Neural cell (in vitro differentiated cells): ENCODE results near the gene TOGARAM1. TPM values are rescaled to one million over a fixed set of nuclear protein-coding genes. Genes with fewer than 3 reads are reported as not detected.

ENCODE experiments used
- H2AFZ ChIP-seq: fragments of 200-600, 300-800 bp; sonication (generic), shearing (Covaris generic); 2 replicates; pipeline ENCODE4 v1.6.0; 2014; ENCODE audit warnings: low read depth, mild to moderate bottlenecking, antibody characterized with exemption, low read length, moderate library complexity
- H3F3A ChIP-seq: fragments of 200-600 bp; shearing (Covaris generic); 2 replicates; pipeline ENCODE4 v1.6.1; 2016; ENCODE audit warnings: mild to moderate bottlenecking, moderate library complexity, mixed read lengths, antibody characterized with exemption, low read length; ENCODE audit not compliant: insufficient read depth, poor library complexity, severe bottlenecking
- H3K27ac ChIP-seq: fragments of 200-600, 300-800 bp; sonication (generic), shearing (Covaris generic); 2 replicates; pipeline ENCODE4 v1.5.1; 2014; ENCODE audit warnings: mild to moderate bottlenecking, low read length, moderate library complexity
- H3K27me3 ChIP-seq: fragments of 300-800, 200-600 bp; sonication (generic), shearing (Covaris generic); 2 replicates; pipeline ENCODE4 v1.6.0; 2014; ENCODE audit warnings: mild to moderate bottlenecking, low read depth, low read length, moderate library complexity; ENCODE audit not compliant: insufficient read depth
- H3K36me3 ChIP-seq: fragments of 300-800, 200-600 bp; sonication (generic), shearing (Covaris generic); 2 replicates; pipeline ENCODE4 v1.5.1; 2014; ENCODE audit warnings: mild to moderate bottlenecking, antibody characterized with exemption, low read length, moderate library complexity; ENCODE audit not compliant: insufficient read depth
- H3K4me2 ChIP-seq: fragments of 300-800, 200-600 bp; sonication (generic), shearing (Covaris generic); 2 replicates; pipeline ENCODE4 v1.6.0; 2014; ENCODE audit warnings: mild to moderate bottlenecking, low read length
- H3K4me3 ChIP-seq: fragments of 300-800, 200-600 bp; sonication (generic), shearing (Covaris generic); 2 replicates; pipeline ENCODE4 v1.5.1; 2014; ENCODE audit warnings: mild to moderate bottlenecking, low read length, moderate library complexity
- H3K79me2 ChIP-seq: fragments of 200-600 bp; shearing (Covaris generic); replicated peaks from 2 replicates; pipeline ENCODE4 v1.6.0; 2014; ENCODE audit warnings: mild to moderate bottlenecking, low read length, moderate library complexity; ENCODE audit not compliant: insufficient read depth
- H3K9ac ChIP-seq: fragments of 300-800, 200-600 bp; sonication (generic), shearing (Covaris generic); 2 replicates; pipeline ENCODE4 v1.6.1; 2016; ENCODE audit warnings: mild to moderate bottlenecking, low read length, mixed read lengths
- H3K9me2 ChIP-seq: fragments of 200-600 bp; shearing (Covaris generic); 2 replicates; pipeline ENCODE4 v1.6.1; 2016; ENCODE audit warnings: mild to moderate bottlenecking, low read length, mixed read lengths; ENCODE audit not compliant: insufficient read depth
- H3K9me3 ChIP-seq: fragments of 200-600, 300-800 bp; sonication (generic), shearing (Covaris generic); 2 replicates; pipeline ENCODE4 v1.6.1; 2016; ENCODE audit warnings: mild to moderate bottlenecking, mixed run types, low read length, moderate library complexity, mixed read lengths
- H4K20me1 ChIP-seq: fragments of 200-600 bp; shearing (Covaris generic); 2 replicates; pipeline ENCODE4 v1.6.1; 2016; ENCODE audit warnings: mild to moderate bottlenecking, mixed run types; ENCODE audit not compliant: insufficient read depth
- EP300 ChIP-seq: fragments of 450-650 bp; conservative IDR thresholded peaks from 2 replicates; pipeline ENCODE4 v1.6.1; 2014; ENCODE audit warnings: antibody characterized with exemption, mild to moderate bottlenecking, moderate library complexity; ENCODE audit not compliant: poor library complexity, severe bottlenecking
- EZH2 ChIP-seq: fragments of 200-600, 300-800 bp; shearing (Covaris generic), sonication (generic); IDR thresholded peaks from 2 replicates; pipeline ENCODE4 v1.6.1; 2014; ENCODE audit warnings: antibody characterized with exemption, low read length, borderline replicate concordance, mild to moderate bottlenecking; ENCODE audit not compliant: insufficient read depth, poor library complexity, severe bottlenecking
- MXI1 ChIP-seq: fragments of 450-650 bp; conservative IDR thresholded peaks from 2 replicates; pipeline ENCODE4 v1.6.1; 2014; ENCODE audit warnings: antibody characterized with exemption, mild to moderate bottlenecking; ENCODE audit not compliant: poor library complexity, severe bottlenecking
- POLR2AphosphoS5 ChIP-seq: IDR thresholded peaks from 2 replicates; pipeline ENCODE4 v1.6.1; 2012
- RAD21 ChIP-seq: fragments of 450-650 bp; conservative IDR thresholded peaks from 2 replicates; pipeline ENCODE4 v1.6.1; 2014; ENCODE audit warnings: antibody characterized with exemption, mild to moderate bottlenecking, moderate library complexity
- SMC3 ChIP-seq: fragments of 450-650 bp; conservative IDR thresholded peaks from 2 replicates; pipeline ENCODE4 v1.6.1; 2014; ENCODE audit warnings: antibody characterized with exemption, mild to moderate bottlenecking, moderate library complexity; ENCODE audit not compliant: poor library complexity
- TAF1 ChIP-seq: IDR thresholded peaks from 2 replicates; pipeline ENCODE4 v1.6.1; 2012; ENCODE audit warnings: low read depth
- polyA plus RNA-seq: library from polyadenylated mRNA; depleted of rRNA; stranded (reverse); fragments of >200 nt; gene quantifications from 2 replicates; pipeline ENCODE4 v1.2.3, GENCODE V29; 2014
- TF ChIP-seq, protein P1 (sequence below): fragments of 450-650 bp; IDR thresholded peaks from 2 replicates; pipeline ENCODE4 v1.5.1; 2014; ENCODE audit warnings: antibody characterized with exemption, mild to moderate bottlenecking, moderate library complexity; ENCODE audit not compliant: poor library complexity, severe bottlenecking
- TF ChIP-seq, protein P2 (sequence below): IDR thresholded peaks from 2 replicates; pipeline ENCODE4 v1.6.1; 2012; ENCODE audit warnings: borderline replicate concordance

TOGARAM1 gene
- polyA plus RNA-seq, 1 donor from 2014 or later = 23.8 TPM

DNA sequence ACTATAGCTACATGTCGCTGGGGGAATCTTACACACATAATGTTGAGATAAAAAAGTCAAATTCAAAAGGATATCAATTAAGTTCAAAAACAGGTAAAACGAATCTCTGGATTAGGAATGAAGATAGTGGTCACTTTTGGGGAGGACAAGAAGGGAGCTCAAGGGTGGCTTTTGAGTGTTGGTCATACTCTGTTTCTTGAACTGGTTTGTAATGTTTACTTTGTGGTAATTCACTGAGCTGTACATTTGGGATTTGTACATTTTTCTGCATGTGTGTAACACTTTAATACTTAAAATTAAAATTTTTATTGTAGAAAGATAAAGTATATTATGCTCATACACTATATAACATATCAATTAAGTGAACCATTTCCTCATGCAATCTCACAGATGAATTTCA, 26.8 kb upstream of the TOGARAM1 start:
- H3K4me2 ChIP-seq = no peak overlapping the region
- H3K4me3 ChIP-seq = no peak overlapping the region
- peaks cover 4% of the 10 kb centered on the region for H3K79me2 ChIP-seq
- H3K27me3 ChIP-seq = no peaks in the 10 kb centered on the region
- H3K9ac ChIP-seq = no peak overlapping the region
- no peaks in the 10 kb centered on the region for H4K20me1 ChIP-seq
- H2AFZ ChIP-seq = no peak overlapping the region
- H3K9me2 ChIP-seq = no peaks in the 10 kb centered on the region
- no peak overlapping the region for H3K27ac ChIP-seq
- H3K9me3 ChIP-seq = peaks cover 4% of the 10 kb centered on the region
- H3K36me3 ChIP-seq = no peaks in the 10 kb centered on the region
- TF ChIP-seq, protein P1, sequence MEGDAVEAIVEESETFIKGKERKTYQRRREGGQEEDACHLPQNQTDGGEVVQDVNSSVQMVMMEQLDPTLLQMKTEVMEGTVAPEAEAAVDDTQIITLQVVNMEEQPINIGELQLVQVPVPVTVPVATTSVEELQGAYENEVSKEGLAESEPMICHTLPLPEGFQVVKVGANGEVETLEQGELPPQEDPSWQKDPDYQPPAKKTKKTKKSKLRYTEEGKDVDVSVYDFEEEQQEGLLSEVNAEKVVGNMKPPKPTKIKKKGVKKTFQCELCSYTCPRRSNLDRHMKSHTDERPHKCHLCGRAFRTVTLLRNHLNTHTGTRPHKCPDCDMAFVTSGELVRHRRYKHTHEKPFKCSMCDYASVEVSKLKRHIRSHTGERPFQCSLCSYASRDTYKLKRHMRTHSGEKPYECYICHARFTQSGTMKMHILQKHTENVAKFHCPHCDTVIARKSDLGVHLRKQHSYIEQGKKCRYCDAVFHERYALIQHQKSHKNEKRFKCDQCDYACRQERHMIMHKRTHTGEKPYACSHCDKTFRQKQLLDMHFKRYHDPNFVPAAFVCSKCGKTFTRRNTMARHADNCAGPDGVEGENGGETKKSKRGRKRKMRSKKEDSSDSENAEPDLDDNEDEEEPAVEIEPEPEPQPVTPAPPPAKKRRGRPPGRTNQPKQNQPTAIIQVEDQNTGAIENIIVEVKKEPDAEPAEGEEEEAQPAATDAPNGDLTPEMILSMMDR = no peak
- TF ChIP-seq EP300 (no peak), RAD21 (no peak), TAF1 (no peak), SMC3 (no peak), EZH2 (no peak), POLR2AphosphoS5 (no peak), MXI1 (no peak)
- TF ChIP-seq, protein P2, sequence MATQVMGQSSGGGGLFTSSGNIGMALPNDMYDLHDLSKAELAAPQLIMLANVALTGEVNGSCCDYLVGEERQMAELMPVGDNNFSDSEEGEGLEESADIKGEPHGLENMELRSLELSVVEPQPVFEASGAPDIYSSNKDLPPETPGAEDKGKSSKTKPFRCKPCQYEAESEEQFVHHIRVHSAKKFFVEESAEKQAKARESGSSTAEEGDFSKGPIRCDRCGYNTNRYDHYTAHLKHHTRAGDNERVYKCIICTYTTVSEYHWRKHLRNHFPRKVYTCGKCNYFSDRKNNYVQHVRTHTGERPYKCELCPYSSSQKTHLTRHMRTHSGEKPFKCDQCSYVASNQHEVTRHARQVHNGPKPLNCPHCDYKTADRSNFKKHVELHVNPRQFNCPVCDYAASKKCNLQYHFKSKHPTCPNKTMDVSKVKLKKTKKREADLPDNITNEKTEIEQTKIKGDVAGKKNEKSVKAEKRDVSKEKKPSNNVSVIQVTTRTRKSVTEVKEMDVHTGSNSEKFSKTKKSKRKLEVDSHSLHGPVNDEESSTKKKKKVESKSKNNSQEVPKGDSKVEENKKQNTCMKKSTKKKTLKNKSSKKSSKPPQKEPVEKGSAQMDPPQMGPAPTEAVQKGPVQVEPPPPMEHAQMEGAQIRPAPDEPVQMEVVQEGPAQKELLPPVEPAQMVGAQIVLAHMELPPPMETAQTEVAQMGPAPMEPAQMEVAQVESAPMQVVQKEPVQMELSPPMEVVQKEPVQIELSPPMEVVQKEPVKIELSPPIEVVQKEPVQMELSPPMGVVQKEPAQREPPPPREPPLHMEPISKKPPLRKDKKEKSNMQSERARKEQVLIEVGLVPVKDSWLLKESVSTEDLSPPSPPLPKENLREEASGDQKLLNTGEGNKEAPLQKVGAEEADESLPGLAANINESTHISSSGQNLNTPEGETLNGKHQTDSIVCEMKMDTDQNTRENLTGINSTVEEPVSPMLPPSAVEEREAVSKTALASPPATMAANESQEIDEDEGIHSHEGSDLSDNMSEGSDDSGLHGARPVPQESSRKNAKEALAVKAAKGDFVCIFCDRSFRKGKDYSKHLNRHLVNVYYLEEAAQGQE = no peak
- H3F3A ChIP-seq = no peaks in the 10 kb centered on the region

DNA sequence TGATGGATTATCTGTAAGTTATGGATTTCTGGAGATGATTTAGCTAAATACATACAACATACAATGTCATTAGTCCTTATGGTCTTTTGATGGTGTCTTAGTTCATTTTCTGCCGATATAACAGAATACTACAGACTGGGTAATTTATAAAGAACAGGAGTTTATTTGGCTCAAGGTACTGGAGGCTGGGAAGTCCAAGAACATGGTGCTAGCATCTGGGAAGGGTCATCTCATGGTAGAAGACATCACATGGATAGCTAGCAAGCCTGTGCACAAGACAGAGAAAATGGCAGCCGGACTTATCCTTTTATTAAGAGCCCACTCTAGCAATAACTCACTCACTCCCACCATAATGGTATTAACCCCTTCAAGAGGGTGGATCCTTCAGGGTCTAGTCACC, 24.4 kb upstream of the TOGARAM1 start:
- H3K27me3 ChIP-seq = no peaks in the 10 kb centered on the region
- TF ChIP-seq POLR2AphosphoS5 (no peak), EZH2 (no peak), TAF1 (no peak), SMC3 (no peak), RAD21 (no peak)
- TF ChIP-seq, protein P2 = no peak

More for the DNA sequence above, 24.4 kb upstream of the TOGARAM1 start:
- Histone ChIP-seq H3K4me3 (no peak overlapping the region), H3K27ac (no peak overlapping the region), H3K79me2 (peaks cover 4% of the 10 kb centered on the region), H2AFZ (no peak overlapping the region), H3K9ac (no peak overlapping the region), H3K9me2 (no peaks in the 10 kb centered on the region), H3K36me3 (peaks cover 6% of the 10 kb centered on the region), H4K20me1 (no peaks in the 10 kb centered on the region), H3K4me2 (no peak overlapping the region), H3F3A (no peaks in the 10 kb centered on the region), H3K9me3 (peaks cover 4% of the 10 kb centered on the region)
